ENCODE data around the gene CHN1. TPM values are rescaled to one million over a fixed set of nuclear protein-coding genes. Genes with fewer than 3 reads are reported as not detected.

CHN1 gene
- total and polyA plus RNA-seq, 2 of the 8 experiments (the other 6 are each of a cell fraction or from before 2014, with no cell fraction given), result 54.0 to 65.7 TPM

DNA sequence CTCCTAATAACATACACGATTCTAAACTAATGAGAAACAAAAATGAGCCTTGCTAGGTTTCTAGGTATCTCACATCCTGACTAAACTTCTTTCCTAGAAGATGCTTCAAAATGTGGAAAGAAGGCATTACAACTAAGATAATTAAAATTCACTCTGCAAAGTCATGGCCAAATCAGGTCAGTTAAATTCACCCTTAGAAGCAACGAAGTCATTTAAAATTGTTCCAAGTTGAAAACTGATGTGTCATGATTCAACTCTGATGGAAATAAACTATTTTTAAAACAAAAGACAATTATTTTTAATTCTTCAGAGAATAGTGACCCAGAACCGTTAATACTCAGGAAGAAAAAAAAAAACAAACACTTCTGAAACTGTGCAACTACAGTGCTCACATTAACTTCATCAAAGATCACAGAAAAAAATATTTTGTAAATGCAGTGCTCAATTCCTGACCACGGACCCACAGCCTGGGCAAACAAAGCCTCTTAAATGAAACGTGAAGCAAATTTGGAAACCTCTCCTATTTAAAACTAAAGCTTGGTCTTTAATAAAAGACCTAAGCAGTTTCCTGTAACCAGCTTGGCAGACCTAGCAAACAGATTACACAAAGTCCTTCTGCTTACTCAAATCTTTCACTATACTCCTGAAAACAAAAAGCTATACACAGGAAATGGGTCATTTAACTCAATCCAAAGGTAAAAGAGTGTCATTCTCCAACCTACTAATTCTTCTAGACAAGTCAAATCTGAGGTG is 39.0 kb downstream of the CHN1 start:
- Histone ChIP-seq H3K4me2 (ENCODE audit: insufficient read depth in 1 of 2, low read depth in 2 of 2, low read length in 2 of 2) (no peak overlapping the region; a peak in 1 of 4 replicates), H2BK20ac (ENCODE audit: low read length) (no peak overlapping the region), H4K8ac (ENCODE audit: extremely low read depth, insufficient read depth, low read length) (no peak overlapping the region), H3K56ac (replicated peaks; ENCODE audit: insufficient read length, low read depth, low read length) (no peak overlapping the region), H3K4me1 (replicated peaks in 1 of 4; ENCODE audit: control insufficient read depth in 3 of 4, insufficient read depth in 4 of 4, low read length in 3 of 4) (peaks cover 0 to 24% (median 12%) of the 10 kb centered on the region in 4 experiments; a peak in 4 of 7 replicates), H3K14ac (ENCODE audit: insufficient read length) (no peak overlapping the region), H4K5ac (ENCODE audit: insufficient read length, low read depth, low read length) (peak overlapping the region; percentile 98), H3K9ac (replicated peaks in 1 of 4; ENCODE audit: extremely low read depth in 1 of 4, low read depth in 3 of 4, low read length in 3 of 4) (no peak overlapping the region), H3K36me3 (ENCODE audit: control insufficient read depth in 2 of 4, insufficient read depth in 4 of 4, low read length in 3 of 4) (no peaks in the 10 kb centered on the region; a peak in 1 of 8 replicates), H2AFZ (ENCODE audit: low read length) (no peak overlapping the region), H2AK5ac (ENCODE audit: low read depth, low read length) (no peak overlapping the region), H3K4me3 (ENCODE audit: extremely low read depth in 1 of 4, insufficient read depth in 2 of 4, low read depth in 3 of 4, low read length in 4 of 4) (no peak overlapping the region), H3K23me2 (ENCODE audit: low read depth, low read length) (no peaks in the 10 kb centered on the region), H2BK120ac (replicated peaks; ENCODE audit: low read depth, low read length) (peak overlapping the region; percentile 50), H2BK15ac (ENCODE audit: low read length) (no peak overlapping the region), H3K79me1 (ENCODE audit: low read depth, low read length) (no peaks in the 10 kb centered on the region), H2BK5ac (ENCODE audit: low read depth, low read length) (peak overlapping the region; percentile 57; the same call in 1 of the 2 replicates), H3K27ac (ENCODE audit: low read depth, low read length) (peak overlapping the region; percentile 26; the same call in 1 of the 2 replicates), H3K9me3 (ENCODE audit: insufficient read depth in 2 of 2, low read depth in 1 of 2, low read length in 1 of 2) (no peaks in the 10 kb centered on the region), H3K79me2 (ENCODE audit: control insufficient read depth in 1 of 2, insufficient read depth in 2 of 2, low read length in 2 of 2) (peaks cover 4 to 83% of the 10 kb centered on the region in 2 experiments; a peak in 3 of 4 replicates), H3K4ac (replicated peaks; ENCODE audit: insufficient read length, low read depth, low read length) (no peak overlapping the region), H4K20me1 (replicated peaks in 1 of 2; ENCODE audit: control insufficient read depth in 1 of 2, insufficient read depth in 2 of 2, low read length in 2 of 2) (no peaks in the 10 kb centered on the region), H2BK12ac (ENCODE audit: low read depth, low read length) (no peak overlapping the region; the same call in 1 of the 2 replicates), H3K18ac (ENCODE audit: extremely low read depth, low read length) (no peak overlapping the region; the same call in 1 of the 2 replicates), H3K23ac (ENCODE audit: insufficient read length) (no peak overlapping the region), H4K91ac (replicated peaks; ENCODE audit: insufficient read length, low read length) (peak overlapping the region; percentile 52), H3K27me3 (replicated peaks in 1 of 4; ENCODE audit: control insufficient read depth in 3 of 4, extremely low read depth in 1 of 4, insufficient read depth in 3 of 4, low read length in 3 of 4) (no peaks in the 10 kb centered on the region)
- ChIA-PET POLR2A (ENCODE audit: partially characterized antibody) (no interaction called here), CTCF (ENCODE audit: partially characterized antibody) (interaction anchor here (1.2 kb wide), 1 partner anchor 26 kb away, joined by 3 read pairs; no protein-coding TSS in a partner anchor)
- FAIRE-seq, result no peak
- no peak for DNase-seq (ENCODE audit: low read depth in 1 of 2, low spot score in 2 of 2)
- 31% methylated on average over 5 of the region's 5 CpGs; no CpG with 5 or more reads in 1 of the 2 experiments for WGBS, 2 experiments (ENCODE audit: extremely low coverage in 1 of 2, insufficient coverage in 1 of 2, insufficient read length in 1 of 2, insufficient replicate concordance in 2 of 2, low coverage in 1 of 2, low lambda C conversion rate in 2 of 2, missing lambda C conversion rate in 1 of 2)
- TF ChIP-seq BACH1 (IDR thresholded peaks at IDR 0.05; ENCODE audit: low read length) (no peak; the same call in 1 of the 2 replicates), RBBP5 (IDR thresholded peaks at IDR 0.05; ENCODE audit: borderline replicate concordance, low read depth, low read length) (no peak), KDM1A (IDR thresholded peaks at IDR 0.05; ENCODE audit: borderline replicate concordance, low read length) (no peak), SAP30 (IDR thresholded peaks at IDR 0.05; ENCODE audit: insufficient read depth, insufficient replicate concordance, low read length) (no peak), TAF7 (optimal IDR thresholded peaks at IDR 0.05; ENCODE audit: borderline replicate concordance, low read depth, low read length) (no peak), SIX5 (IDR thresholded peaks at IDR 0.05; ENCODE audit: low read depth, low read length) (no peak), RNF2 (IDR thresholded peaks at IDR 0.05; ENCODE audit: borderline replicate concordance, low read depth, low read length, missing control alignments, poor library complexity, severe bottlenecking) (no peak), TEAD4 (IDR thresholded peaks at IDR 0.05; ENCODE audit: low read depth, low read length) (no peak), CEBPB (IDR thresholded peaks at IDR 0.05; ENCODE audit: low read depth, low read length) (no peak)
- TF ChIP-seq, protein P1, sequence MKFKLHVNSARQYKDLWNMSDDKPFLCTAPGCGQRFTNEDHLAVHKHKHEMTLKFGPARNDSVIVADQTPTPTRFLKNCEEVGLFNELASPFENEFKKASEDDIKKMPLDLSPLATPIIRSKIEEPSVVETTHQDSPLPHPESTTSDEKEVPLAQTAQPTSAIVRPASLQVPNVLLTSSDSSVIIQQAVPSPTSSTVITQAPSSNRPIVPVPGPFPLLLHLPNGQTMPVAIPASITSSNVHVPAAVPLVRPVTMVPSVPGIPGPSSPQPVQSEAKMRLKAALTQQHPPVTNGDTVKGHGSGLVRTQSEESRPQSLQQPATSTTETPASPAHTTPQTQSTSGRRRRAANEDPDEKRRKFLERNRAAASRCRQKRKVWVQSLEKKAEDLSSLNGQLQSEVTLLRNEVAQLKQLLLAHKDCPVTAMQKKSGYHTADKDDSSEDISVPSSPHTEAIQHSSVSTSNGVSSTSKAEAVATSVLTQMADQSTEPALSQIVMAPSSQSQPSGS (IDR thresholded peaks at IDR 0.05; ENCODE audit: low read length), result no peak

All from H1 (cell line).